Activated CD4-positive, alpha-beta T cell treated with anti-CD3 and anti-CD28 coated beads, Interleukin-2, amount 10 ng/mL, durations not matched to agents 24 days and 14 days (primary cell): ENCODE data around the gene SMU1. TPM values are rescaled to one million over a fixed set of nuclear protein-coding genes. Genes with fewer than 3 reads are reported as not detected.

Experiments used
- DNase-seq: peaks from one replicate; pipeline ENCODE4 v3.0.0; 2022
- H3K27ac Mint-ChIP-seq: one replicate; pipeline ENCODE4 v1.8.0; 2022; ENCODE audit warnings: mild to moderate bottlenecking, mixed read lengths
- H3K27me3 Mint-ChIP-seq: one replicate; pipeline ENCODE4 v1.8.0; 2022; ENCODE audit warnings: mixed read lengths
- H3K36me3 Mint-ChIP-seq: one replicate; pipeline ENCODE4 v1.8.0; 2022; ENCODE audit warnings: low read depth, mild to moderate bottlenecking, mixed read lengths
- H3K4me1 Mint-ChIP-seq: one replicate; pipeline ENCODE4 v1.8.0; 2021; ENCODE audit warnings: mixed read lengths
- H3K4me3 Mint-ChIP-seq: one replicate; pipeline ENCODE4 v1.8.0; 2022; ENCODE audit warnings: mild to moderate bottlenecking, moderate library complexity, mixed read lengths
- H3K9me3 Mint-ChIP-seq: one replicate; pipeline ENCODE4 v1.8.0; 2021; ENCODE audit warnings: mixed read lengths
- intact Hi-C: fragments of 100-400 bp; cut with micrococcal nuclease; formaldehyde crosslinking; loops from one replicate; pipeline ENCODE4 v1.15.1; 2023
- total RNA-seq: library from RNA; stranded (reverse); gene quantifications from 2 replicates; pipeline ENCODE4 v1.2.3, GENCODE V29; 2022

The SMU1 gene
- total RNA-seq, 1 donor from 2014 or later = 28.6 TPM

- no peaks in the 10 kb centered on the region for H3K27me3 Mint-ChIP-seq
- H3K27ac Mint-ChIP-seq = peak overlapping the region; percentile 34
- H3K36me3 Mint-ChIP-seq = peaks cover 42% of the 10 kb centered on the region
These were observed 30.4 kb downstream of the SMU1 start for GRCh38 chr9:33046061-33046460.

GRCh38 chr9:33044677-33045282, 31.7 kb downstream of the SMU1 start:
- Mint-ChIP-seq H3K4me1 (peaks cover 15% of the 10 kb centered on the region), H3K27ac (peak overlapping the region; percentile 70), H3K9me3 (no peaks in the 10 kb centered on the region), H3K27me3 (no peaks in the 10 kb centered on the region), H3K4me3 (peak overlapping the region; percentile 73), H3K36me3 (peaks cover 45% of the 10 kb centered on the region)
- no peak for DNase-seq
- intact Hi-C loops = loop anchor here (2.0 kb wide), 1 partner anchor 20 kb away; the partner anchor contains the start of gene DNAJA1

More at GRCh38 chr9:33046061-33046460, 30.4 kb downstream of the SMU1 start:
- Mint-ChIP-seq H3K4me1 (peaks cover 18% of the 10 kb centered on the region), H3K4me3 (no peak overlapping the region), H3K9me3 (no peaks in the 10 kb centered on the region)
- no peak for DNase-seq
- intact Hi-C loops = no loop called here

- H3K36me3 Mint-ChIP-seq = peaks cover 40% of the 10 kb centered on the region
- H3K27me3 Mint-ChIP-seq = no peaks in the 10 kb centered on the region
- H3K4me3 Mint-ChIP-seq = peak overlapping the region; percentile 73
- intact Hi-C loops = loop anchor here (2.0 kb wide), 1 partner anchor 19 kb away; the partner anchor contains the start of gene DNAJA1
- H3K27ac Mint-ChIP-seq = peak overlapping the region; percentile 55
- H3K9me3 Mint-ChIP-seq = no peaks in the 10 kb centered on the region
- DNase-seq = peak; percentile 89
- H3K4me1 Mint-ChIP-seq = peaks cover 12% of the 10 kb centered on the region
These were observed 32.3 kb downstream of the SMU1 start for GRCh38 chr9:33044162-33044673.

GRCh38 chr9:33043671-33044070, 32.8 kb downstream of the SMU1 start:
- intact Hi-C loops = loop anchor here (2.0 kb wide), 1 partner anchor 19 kb away; the partner anchor contains the start of gene DNAJA1
- no peak for DNase-seq
- Mint-ChIP-seq H3K36me3 (peaks cover 39% of the 10 kb centered on the region), H3K27ac (peak overlapping the region; percentile 42), H3K9me3 (no peaks in the 10 kb centered on the region), H3K4me3 (peak overlapping the region; percentile 73), H3K27me3 (no peaks in the 10 kb centered on the region), H3K4me1 (peaks cover 12% of the 10 kb centered on the region)

GRCh38 chr9:33042473-33042872, 34.0 kb downstream of the SMU1 start:
- no peak overlapping the region for H3K27ac Mint-ChIP-seq
- DNase-seq = no peak
- no peaks in the 10 kb centered on the region for H3K27me3 Mint-ChIP-seq
- H3K9me3 Mint-ChIP-seq = no peaks in the 10 kb centered on the region
- peaks cover 39% of the 10 kb centered on the region for H3K36me3 Mint-ChIP-seq
- intact Hi-C loops = no loop called here
- H3K4me3 Mint-ChIP-seq = no peak overlapping the region
- peaks cover 12% of the 10 kb centered on the region for H3K4me1 Mint-ChIP-seq

GRCh38 chr9:33041432-33042188, 34.9 kb downstream of the SMU1 start:
- peak overlapping the region; percentile 6 for H3K27ac Mint-ChIP-seq
- intact Hi-C loops = no loop called here

GRCh38 chr9:33040792-33041431, 35.6 kb downstream of the SMU1 start:
- intact Hi-C loops = no loop called here
- H3K4me1 Mint-ChIP-seq = peaks cover 12% of the 10 kb centered on the region
- H3K36me3 Mint-ChIP-seq = peaks cover 44% of the 10 kb centered on the region
- DNase-seq = no peak
- no peaks in the 10 kb centered on the region for H3K9me3 Mint-ChIP-seq
- no peak overlapping the region for H3K4me3 Mint-ChIP-seq
- H3K27ac Mint-ChIP-seq = no peak overlapping the region
- H3K27me3 Mint-ChIP-seq = no peaks in the 10 kb centered on the region

More at GRCh38 chr9:33041432-33042188, 34.9 kb downstream of the SMU1 start:
- H3K27me3 Mint-ChIP-seq = no peaks in the 10 kb centered on the region
- no peak for DNase-seq
- H3K9me3 Mint-ChIP-seq = no peaks in the 10 kb centered on the region
- H3K36me3 Mint-ChIP-seq = peaks cover 41% of the 10 kb centered on the region
- no peak overlapping the region for H3K4me3 Mint-ChIP-seq
- peaks cover 12% of the 10 kb centered on the region for H3K4me1 Mint-ChIP-seq

GRCh38 chr9:33032865-33033264, 43.6 kb downstream of the SMU1 start:
- DNase-seq = no peak
- intact Hi-C loops = no loop called here
- no peaks in the 10 kb centered on the region for H3K9me3 Mint-ChIP-seq
- H3K4me3 Mint-ChIP-seq = no peak overlapping the region
- H3K4me1 Mint-ChIP-seq = peaks cover 39% of the 10 kb centered on the region
- no peak overlapping the region for H3K27ac Mint-ChIP-seq
- H3K27me3 Mint-ChIP-seq = no peaks in the 10 kb centered on the region
- H3K36me3 Mint-ChIP-seq = peaks cover 85% of the 10 kb centered on the region

GRCh38 chr9:33032292-33032691, 44.2 kb downstream of the SMU1 start:
- Mint-ChIP-seq H3K27ac (no peak overlapping the region), H3K36me3 (peaks cover 85% of the 10 kb centered on the region), H3K9me3 (no peaks in the 10 kb centered on the region), H3K27me3 (no peaks in the 10 kb centered on the region), H3K4me1 (peaks cover 39% of the 10 kb centered on the region), H3K4me3 (no peak overlapping the region)
- no peak for DNase-seq
- intact Hi-C loops = no loop called here

- Mint-ChIP-seq H3K9me3 (no peaks in the 10 kb centered on the region), H3K4me1 (peaks cover 51% of the 10 kb centered on the region), H3K36me3 (peaks cover 84% of the 10 kb centered on the region), H3K27me3 (no peaks in the 10 kb centered on the region), H3K27ac (no peak overlapping the region), H3K4me3 (peak overlapping the region; percentile 49)
- intact Hi-C loops = no loop called here
- no peak for DNase-seq
These were observed 46.2 kb downstream of the SMU1 start for GRCh38 chr9:33030285-33030684.

- intact Hi-C loops = no loop called here
- DNase-seq = no peak
- Mint-ChIP-seq H3K9me3 (no peaks in the 10 kb centered on the region), H3K27ac (peak overlapping the region; percentile 38), H3K4me1 (peaks cover 51% of the 10 kb centered on the region), H3K27me3 (no peaks in the 10 kb centered on the region), H3K36me3 (peaks cover 76% of the 10 kb centered on the region), H3K4me3 (peak overlapping the region; percentile 99)
These were observed 47.2 kb downstream of the SMU1 start for GRCh38 chr9:33029231-33029786.

- Mint-ChIP-seq H3K4me1 (peaks cover 58% of the 10 kb centered on the region), H3K4me3 (peak overlapping the region; percentile 99), H3K36me3 (peaks cover 57% of the 10 kb centered on the region), H3K27me3 (no peaks in the 10 kb centered on the region), H3K27ac (peak overlapping the region; percentile 97), H3K9me3 (no peaks in the 10 kb centered on the region)
- peak; percentile 95 for DNase-seq
- intact Hi-C loops = loop anchor here (1.0 to 2.0 kb wide), 6 partner anchors 19 to 473 kb away; partner anchors contain the start of genes APTX, B4GALT1, BAG1 and SMIM27
These were observed 50.7 kb downstream of the SMU1 start for GRCh38 chr9:33025572-33026342.
